Osteocyte (in vitro differentiated cells): ENCODE data around the gene SCN2A. TPM values are rescaled to one million over a fixed set of nuclear protein-coding genes. Genes with fewer than 3 reads are reported as not detected.

Experiments used
- DNase-seq: peaks from one replicate; pipeline ENCODE4 v3.0.0; 2021; ENCODE audit warnings: mixed read lengths; ENCODE audit not compliant: unreplicated experiment; ENCODE audit errors: extremely low spot score
- H3K27ac Mint-ChIP-seq: one replicate; pipeline ENCODE4 v1.8.0; 2021; ENCODE audit warnings: mild to moderate bottlenecking, mixed read lengths; ENCODE audit not compliant: unreplicated experiment
- H3K27me3 Mint-ChIP-seq: one replicate; pipeline ENCODE4 v1.8.0; 2021; ENCODE audit warnings: mixed read lengths; ENCODE audit not compliant: unreplicated experiment
- H3K36me3 Mint-ChIP-seq: one replicate; pipeline ENCODE4 v1.8.0; 2021; ENCODE audit warnings: mixed read lengths; ENCODE audit not compliant: unreplicated experiment
- H3K4me1 Mint-ChIP-seq: one replicate; pipeline ENCODE4 v1.8.0; 2021; ENCODE audit warnings: mixed read lengths; ENCODE audit not compliant: unreplicated experiment
- H3K4me3 Mint-ChIP-seq: one replicate; pipeline ENCODE4 v1.8.0; 2021; ENCODE audit warnings: mild to moderate bottlenecking, moderate library complexity, mixed read lengths; ENCODE audit not compliant: unreplicated experiment
- H3K9me3 Mint-ChIP-seq: one replicate; pipeline ENCODE4 v1.8.0; 2021; ENCODE audit warnings: mixed read lengths; ENCODE audit not compliant: unreplicated experiment
- total RNA-seq: library from RNA; stranded (reverse); gene quantifications from 2 replicates; pipeline ENCODE4 v1.2.1, GENCODE V29; 2021
- TF ChIP-seq, protein P1 (sequence below): fragments of 200-600 bp; sonication (generic); IDR thresholded peaks from 2 replicates; pipeline ENCODE4 v1.5.0; 2021; ENCODE audit warnings: antibody characterized with exemption, mild to moderate bottlenecking, moderate library complexity

The SCN2A gene
- total RNA-seq, 1 donor from 2014 or later: 0.24 TPM

DNA sequence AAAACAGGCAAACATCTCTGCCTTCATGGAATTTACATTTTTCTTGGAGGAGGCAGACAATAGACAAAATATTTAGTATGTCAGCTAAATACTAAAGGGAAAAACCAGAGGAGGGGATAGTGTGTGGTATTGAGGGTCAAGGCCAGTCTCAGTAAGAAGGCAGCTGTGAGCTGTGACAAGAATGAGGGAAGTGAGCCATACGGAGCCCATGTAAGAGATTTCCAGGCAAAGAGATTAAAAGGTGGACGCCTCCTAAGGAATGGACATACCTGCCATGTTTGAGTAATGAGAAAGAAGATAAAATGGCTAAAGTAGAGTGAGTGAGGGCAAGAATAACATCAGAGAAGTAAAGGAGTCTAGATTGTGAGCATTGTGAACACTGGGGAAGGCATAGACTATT lies 2.2 kb upstream of the SCN2A start:
- TF ChIP-seq, protein P1, sequence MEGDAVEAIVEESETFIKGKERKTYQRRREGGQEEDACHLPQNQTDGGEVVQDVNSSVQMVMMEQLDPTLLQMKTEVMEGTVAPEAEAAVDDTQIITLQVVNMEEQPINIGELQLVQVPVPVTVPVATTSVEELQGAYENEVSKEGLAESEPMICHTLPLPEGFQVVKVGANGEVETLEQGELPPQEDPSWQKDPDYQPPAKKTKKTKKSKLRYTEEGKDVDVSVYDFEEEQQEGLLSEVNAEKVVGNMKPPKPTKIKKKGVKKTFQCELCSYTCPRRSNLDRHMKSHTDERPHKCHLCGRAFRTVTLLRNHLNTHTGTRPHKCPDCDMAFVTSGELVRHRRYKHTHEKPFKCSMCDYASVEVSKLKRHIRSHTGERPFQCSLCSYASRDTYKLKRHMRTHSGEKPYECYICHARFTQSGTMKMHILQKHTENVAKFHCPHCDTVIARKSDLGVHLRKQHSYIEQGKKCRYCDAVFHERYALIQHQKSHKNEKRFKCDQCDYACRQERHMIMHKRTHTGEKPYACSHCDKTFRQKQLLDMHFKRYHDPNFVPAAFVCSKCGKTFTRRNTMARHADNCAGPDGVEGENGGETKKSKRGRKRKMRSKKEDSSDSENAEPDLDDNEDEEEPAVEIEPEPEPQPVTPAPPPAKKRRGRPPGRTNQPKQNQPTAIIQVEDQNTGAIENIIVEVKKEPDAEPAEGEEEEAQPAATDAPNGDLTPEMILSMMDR: no peak
- no peaks in the 10 kb centered on the region for H3K9me3 Mint-ChIP-seq
- no peaks in the 10 kb centered on the region for H3K36me3 Mint-ChIP-seq
- H3K27me3 Mint-ChIP-seq: peaks cover 6% of the 10 kb centered on the region
- no peak overlapping the region for H3K27ac Mint-ChIP-seq
- H3K4me3 Mint-ChIP-seq: no peak overlapping the region
- no peak for DNase-seq
- no peaks in the 10 kb centered on the region for H3K4me1 Mint-ChIP-seq

DNA sequence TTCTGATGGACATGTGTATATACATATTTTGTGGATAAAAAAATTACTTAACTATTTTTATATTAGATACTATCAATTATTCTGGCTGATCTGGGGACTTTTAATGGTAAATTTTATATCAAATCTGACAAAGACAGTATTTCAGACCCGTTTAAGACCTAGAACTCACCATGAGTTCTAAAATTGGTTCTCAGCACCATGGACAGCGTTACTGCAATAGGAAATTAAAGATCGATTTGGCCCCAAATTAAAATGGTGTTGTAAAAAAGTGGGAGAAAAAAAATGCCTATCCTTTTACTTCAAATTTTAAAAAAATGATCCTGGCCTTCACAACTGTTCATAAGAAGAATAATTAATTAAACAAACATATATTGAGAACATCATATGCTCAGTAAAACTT lies 919 bp upstream of the SCN2A start:
- Mint-ChIP-seq H3K4me3 (no peak overlapping the region), H3K27ac (no peak overlapping the region), H3K27me3 (peaks cover 10% of the 10 kb centered on the region), H3K9me3 (no peaks in the 10 kb centered on the region), H3K4me1 (no peaks in the 10 kb centered on the region), H3K36me3 (no peaks in the 10 kb centered on the region)
- TF ChIP-seq, protein P1: no peak
- DNase-seq: no peak

DNA sequence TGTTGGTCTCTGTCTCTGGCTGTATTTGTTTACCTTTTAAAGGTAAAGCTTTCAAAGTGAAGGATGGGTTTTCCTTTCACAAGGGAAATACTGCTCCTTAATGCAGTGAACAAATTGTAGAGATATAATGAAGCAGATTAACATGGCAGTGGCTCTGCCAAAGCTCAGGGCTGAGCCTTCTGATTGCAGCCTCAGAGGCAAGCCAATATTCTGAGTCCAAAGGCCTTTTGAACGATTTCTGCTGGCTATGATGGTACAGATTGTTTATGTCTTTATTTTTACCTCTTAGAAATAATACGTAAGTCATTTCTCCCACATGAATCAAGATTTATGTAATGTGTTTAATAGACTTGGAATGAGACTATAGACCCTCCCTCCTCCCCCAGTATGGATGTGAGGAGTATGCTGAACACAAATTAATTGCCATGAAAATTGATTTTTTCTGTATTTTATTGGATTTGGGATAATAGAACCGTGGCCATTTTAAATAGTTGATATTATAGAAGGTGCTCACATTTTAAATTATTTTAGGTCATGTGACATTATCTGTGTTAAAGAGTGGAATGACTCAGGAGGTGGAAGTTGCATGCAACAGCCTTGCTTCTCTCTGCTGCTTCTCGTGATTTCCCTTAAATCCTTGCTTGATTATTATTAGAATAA lies 772 bp downstream of the SCN2A start:
- Mint-ChIP-seq H3K4me1 (no peaks in the 10 kb centered on the region), H3K9me3 (no peaks in the 10 kb centered on the region), H3K4me3 (no peak overlapping the region), H3K36me3 (no peaks in the 10 kb centered on the region), H3K27me3 (peaks cover 12% of the 10 kb centered on the region), H3K27ac (no peak overlapping the region)
- TF ChIP-seq, protein P1: no peak
- no peak for DNase-seq

DNA sequence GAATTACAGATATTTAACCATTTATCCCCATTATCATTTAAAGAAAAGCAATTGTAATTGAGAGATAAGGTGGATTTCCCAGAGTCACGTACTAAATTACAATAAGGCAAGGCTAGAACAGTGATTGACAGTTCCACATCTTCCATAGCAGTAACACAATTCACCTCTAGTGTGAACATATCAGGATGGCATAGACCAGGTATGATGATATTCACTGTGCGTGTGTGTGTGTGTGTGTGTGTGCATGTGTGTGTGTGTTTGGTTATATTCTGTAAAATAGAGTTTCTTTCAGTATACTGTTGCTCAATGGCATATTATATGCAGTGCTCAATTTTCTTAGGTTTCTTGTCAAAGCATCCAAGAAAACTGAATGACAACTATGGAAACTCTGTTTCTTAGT lies 1.7 kb downstream of the SCN2A start:
- Mint-ChIP-seq H3K4me3 (no peak overlapping the region), H3K27me3 (peaks cover 14% of the 10 kb centered on the region), H3K9me3 (no peaks in the 10 kb centered on the region), H3K36me3 (no peaks in the 10 kb centered on the region), H3K4me1 (no peaks in the 10 kb centered on the region), H3K27ac (no peak overlapping the region)
- no peak for DNase-seq
- TF ChIP-seq, protein P1: no peak

DNA sequence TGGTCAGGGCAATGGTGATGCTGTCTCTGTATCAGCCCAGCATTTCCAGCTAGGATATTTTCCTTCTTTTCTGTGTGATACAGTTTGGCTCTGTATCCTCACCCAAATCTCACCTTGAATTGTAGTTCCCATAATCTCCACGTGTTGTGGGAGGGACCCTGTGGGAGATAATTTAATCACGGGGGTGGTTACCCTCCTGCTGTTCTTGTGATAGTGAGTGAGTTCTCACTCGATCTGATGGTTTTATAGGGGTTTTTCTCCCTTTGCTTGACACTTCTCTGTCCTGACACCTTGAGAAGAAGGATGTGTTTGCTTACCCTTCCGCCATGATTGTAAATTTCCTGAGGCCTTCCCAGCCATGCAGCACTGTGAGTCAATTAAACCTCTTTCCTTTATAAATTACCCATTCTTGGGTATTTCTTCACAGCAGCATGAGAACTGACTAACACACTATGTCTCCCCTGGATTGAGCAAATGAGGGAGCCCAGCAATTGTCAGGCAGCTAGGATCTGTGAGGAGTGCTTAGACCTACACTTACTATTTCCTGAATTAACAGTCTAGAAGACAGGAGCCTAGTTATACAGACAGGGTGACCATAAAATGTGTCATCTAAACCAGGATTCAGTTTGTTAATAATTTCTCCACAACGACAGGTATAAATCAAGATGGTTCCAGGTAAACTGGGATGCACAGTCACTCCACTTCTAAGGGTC lies 6.0 kb downstream of the SCN2A start:
- Mint-ChIP-seq H3K36me3 (no peaks in the 10 kb centered on the region), H3K4me3 (no peak overlapping the region), H3K27me3 (peaks cover 14% of the 10 kb centered on the region), H3K27ac (no peak overlapping the region), H3K4me1 (no peaks in the 10 kb centered on the region), H3K9me3 (no peaks in the 10 kb centered on the region)
- DNase-seq: no peak
- TF ChIP-seq, protein P1: no peak
